Measurements from ENCODE around the gene CA11. TPM values are rescaled to one million over a fixed set of nuclear protein-coding genes. Genes with fewer than 3 reads are reported as not detected.

Gene CA11
- total and polyA plus RNA-seq, 2 of the 8 experiments (the other 6 are each of a cell fraction or from before 2014, with no cell fraction given), result 51.7 to 71.4 TPM

- H2AK5ac ChIP-seq (ENCODE audit: low read depth, low read length), result no peak overlapping the region; the same call in 1 of the 2 replicates
- H3K23ac ChIP-seq (ENCODE audit: insufficient read length), result no peak overlapping the region
- H2BK120ac ChIP-seq (replicated peaks; ENCODE audit: low read depth, low read length), result no peak overlapping the region
- 78% methylated on average over 16 of the region's 16 CpGs; no CpG with 5 or more reads in 1 of the 2 experiments for WGBS, 2 experiments (ENCODE audit: extremely low coverage in 1 of 2, insufficient coverage in 1 of 2, insufficient read length in 1 of 2, insufficient replicate concordance in 2 of 2, low coverage in 1 of 2, low lambda C conversion rate in 2 of 2, missing lambda C conversion rate in 1 of 2)
- no peak overlapping the region for H3K4ac ChIP-seq (replicated peaks; ENCODE audit: insufficient read length, low read depth, low read length)
- TF ChIP-seq POLR2AphosphoS5 (IDR thresholded peaks at IDR 0.05; ENCODE audit: low read depth, low read length), result no peak
- peak; percentile 67 for TF ChIP-seq TBP (IDR thresholded peaks at IDR 0.05; ENCODE audit: low read depth, low read length)
- no peak for TF ChIP-seq CREB1 (IDR thresholded peaks at IDR 0.05)
- TF ChIP-seq USF2 (IDR thresholded peaks at IDR 0.05; ENCODE audit: low read length), result no peak
- H2BK12ac ChIP-seq (ENCODE audit: low read depth, low read length), result no peak overlapping the region; the same call in 1 of the 2 replicates
- no peak overlapping the region for H4K91ac ChIP-seq (replicated peaks; ENCODE audit: insufficient read length, low read length)
- H4K5ac ChIP-seq (ENCODE audit: insufficient read length, low read depth, low read length), result no peak overlapping the region
- no peak overlapping the region for H3K4me3 ChIP-seq (ENCODE audit: extremely low read depth in 1 of 4, insufficient read depth in 2 of 4, low read depth in 3 of 4, low read length in 4 of 4)
- H2BK5ac ChIP-seq (ENCODE audit: low read depth, low read length), result no peak overlapping the region
- H3K79me2 ChIP-seq (ENCODE audit: control insufficient read depth in 1 of 2, insufficient read depth in 2 of 2, low read length in 2 of 2), result no peaks in the 10 kb centered on the region
- H3K9ac ChIP-seq (replicated peaks in 1 of 4; ENCODE audit: extremely low read depth in 1 of 4, low read depth in 3 of 4, low read length in 3 of 4), result no peak overlapping the region; a peak in 1 of 7 replicates
- H3K23me2 ChIP-seq (ENCODE audit: low read depth, low read length), result no peaks in the 10 kb centered on the region
- CTCF ChIA-PET (ENCODE audit: partially characterized antibody), result interaction anchor here (0.6 to 3.0 kb wide), 3 partner anchors 11 to 176 kb away, joined by 4 to 9 read pairs (median 5); partner anchors contain the start of gene CA11
- peak overlapping the region; percentile 19 for H2AFZ ChIP-seq (ENCODE audit: low read length)
- H2BK20ac ChIP-seq (ENCODE audit: low read length), result no peak overlapping the region
- H3K4me1 ChIP-seq (replicated peaks in 1 of 4; ENCODE audit: control insufficient read depth in 3 of 4, insufficient read depth in 4 of 4, low read length in 3 of 4), result no peaks in the 10 kb centered on the region; a peak in 1 of 7 replicates
- H3K14ac ChIP-seq (ENCODE audit: insufficient read length), result no peak overlapping the region
- no peak overlapping the region for H2BK15ac ChIP-seq (ENCODE audit: low read length)
- no peak overlapping the region for H3K18ac ChIP-seq (ENCODE audit: extremely low read depth, low read length)
- H4K8ac ChIP-seq (ENCODE audit: extremely low read depth, insufficient read depth, low read length), result no peak overlapping the region
- no peaks in the 10 kb centered on the region; a peak in 2 of 4 replicates for H3K9me3 ChIP-seq (ENCODE audit: insufficient read depth in 2 of 2, low read depth in 1 of 2, low read length in 1 of 2)
- H3K79me1 ChIP-seq (ENCODE audit: low read depth, low read length), result no peaks in the 10 kb centered on the region
- no peak overlapping the region; a peak in 1 of 4 replicates for H3K4me2 ChIP-seq (ENCODE audit: insufficient read depth in 1 of 2, low read depth in 2 of 2, low read length in 2 of 2)
- no peak for FAIRE-seq
- no peaks in the 10 kb centered on the region for H3K36me3 ChIP-seq (ENCODE audit: control insufficient read depth in 2 of 4, insufficient read depth in 4 of 4, low read length in 3 of 4)
- H3K27ac ChIP-seq (ENCODE audit: low read depth, low read length), result no peak overlapping the region
- no peak for DNase-seq (ENCODE audit: low read depth in 1 of 2, low spot score in 2 of 2)
- no peaks in the 10 kb centered on the region; a peak in 1 of 7 replicates for H3K27me3 ChIP-seq (replicated peaks in 1 of 4; ENCODE audit: control insufficient read depth in 3 of 4, extremely low read depth in 1 of 4, insufficient read depth in 3 of 4, low read length in 3 of 4)
- no peak overlapping the region for H3K56ac ChIP-seq (replicated peaks; ENCODE audit: insufficient read length, low read depth, low read length)
- POLR2A ChIA-PET (ENCODE audit: partially characterized antibody), result interaction anchor here (0.9 to 1.5 kb wide), 3 partner anchors 39 to 98 kb away, joined by 3 to 5 read pairs (median 4); no protein-coding TSS in a partner anchor
- H4K20me1 ChIP-seq (replicated peaks in 1 of 2; ENCODE audit: control insufficient read depth in 1 of 2, insufficient read depth in 2 of 2, low read length in 2 of 2), result no peaks in the 10 kb centered on the region
Observed at GRCh38 chr19:48656840-48657474, 11.0 kb upstream of the CA11 start.

All from H1 (cell line).